Kidney epithelial cell (primary cell): Measurements from ENCODE around the gene CENATAC. TPM values are rescaled to one million over a fixed set of nuclear protein-coding genes. Genes with fewer than 3 reads are reported as not detected.
"Not testable (repeated sequence)": the region's sequence is repeated elsewhere in the genome, so short reads cannot be mapped to it uniquely, and the experiment has no call there.

Experiments used
- DNase-seq: peaks from one replicate; pipeline ENCODE4 v3.0.0-alpha.2; 2010; ENCODE audit warnings: low read depth
- H3K27me3 ChIP-seq: 2 replicates; pipeline ENCODE4 v1.6.0; 2011; ENCODE audit warnings: low read length; ENCODE audit not compliant: control insufficient read depth, insufficient read depth
- H3K36me3 ChIP-seq: 2 replicates; pipeline ENCODE4 v1.5.1; 2011; ENCODE audit warnings: low read length; ENCODE audit not compliant: control insufficient read depth, insufficient read depth
- H3K4me3 ChIP-seq: 2 replicates; pipeline ENCODE4 v1.5.1; 2011; ENCODE audit warnings: low read depth, mild to moderate bottlenecking, control low read depth, low read length
- CTCF ChIP-seq: IDR thresholded peaks from 2 replicates; pipeline ENCODE4 v1.5.1; 2011; ENCODE audit warnings: mild to moderate bottlenecking, moderate library complexity, low read length, control low read depth, inconsistent platforms; ENCODE audit not compliant: insufficient read depth, poor library complexity, severe bottlenecking
- total RNA-seq: library from RNA; depleted of rRNA; stranded (reverse); fragments of >200 nt; gene quantifications from 2 replicates; pipeline ENCODE4 v1.2.3, GENCODE V29; 2015

CENATAC gene
- total RNA-seq, 1 donor from 2014 or later, result 25.4 TPM

DNA sequence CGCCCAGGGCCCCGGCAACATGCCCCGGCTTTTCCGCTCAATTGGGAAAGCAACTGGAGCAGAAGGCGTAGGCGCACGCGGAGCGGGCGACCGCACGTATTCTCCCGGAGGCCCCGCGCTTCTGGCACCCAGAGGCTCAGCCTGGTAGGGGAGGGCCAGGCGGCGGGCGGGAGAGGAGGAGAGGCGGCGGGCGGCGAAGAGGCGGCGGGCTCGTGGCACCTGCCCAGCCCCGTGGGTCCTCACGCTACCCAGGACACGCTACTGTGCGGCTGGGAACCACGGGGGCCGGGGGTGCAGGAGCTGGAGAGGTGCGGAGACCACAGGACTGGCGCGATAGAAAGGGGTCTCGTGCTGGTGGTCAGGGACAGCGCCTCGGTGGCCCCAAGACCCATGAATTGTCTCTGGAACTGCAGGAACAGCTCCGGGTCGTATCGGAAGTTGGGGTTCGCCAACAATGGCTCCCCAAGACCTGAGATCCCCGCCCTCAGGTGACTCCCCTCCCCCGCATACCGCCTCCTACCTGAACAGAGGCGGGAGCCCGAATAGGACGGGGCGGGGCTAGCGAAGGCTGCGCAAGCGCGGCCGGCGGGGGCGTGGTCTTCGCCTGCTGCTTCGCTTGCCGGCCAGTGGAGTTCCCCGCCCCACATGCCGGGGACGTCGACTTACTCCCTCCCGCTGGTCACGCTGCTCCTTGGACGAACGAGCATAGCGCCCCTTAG lies 32.5 kb downstream of the CENATAC start, which contains the start of gene SLC37A4:
SLC37A4 (minus strand) TSS at position 549 of the 719 bp plus-strand sequence.
- TF ChIP-seq CTCF, result peak; percentile 94
- peak; percentile 97 for DNase-seq

DNA sequence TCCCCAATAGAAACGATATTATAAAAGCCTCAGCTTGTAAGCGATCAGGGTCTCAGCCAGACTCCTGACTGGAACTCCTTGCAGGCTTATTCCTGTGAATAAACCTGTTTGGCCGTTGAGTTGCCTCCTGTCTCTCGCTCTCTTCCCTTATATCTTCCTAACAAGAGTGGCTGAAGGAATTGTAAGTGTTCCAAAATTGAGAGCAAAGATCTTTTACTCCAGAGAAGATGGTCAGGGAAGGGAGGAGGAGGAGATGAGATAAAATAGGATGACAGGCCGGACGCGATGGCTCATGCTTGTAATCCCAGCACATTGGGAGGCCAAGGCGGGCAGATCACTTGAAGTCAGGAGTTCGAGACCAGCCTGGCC lies 34.0 kb downstream of the CENATAC start:
- peaks cover 2% of the 10 kb centered on the region for H3K36me3 ChIP-seq
- no peak for DNase-seq
- no peaks in the 10 kb centered on the region for H3K27me3 ChIP-seq
- no peak for TF ChIP-seq CTCF
- no peak overlapping the region for H3K4me3 ChIP-seq

More for the DNA sequence above, 32.5 kb downstream of the CENATAC start, which contains the start of gene SLC37A4:
- Histone ChIP-seq H3K36me3 (peaks cover 2% of the 10 kb centered on the region), H3K27me3 (no peaks in the 10 kb centered on the region), H3K4me3 (peak within 1 kb of the TSS; percentile 85)

GRCh38 chr11:119033421-119033820 lies 35.5 kb downstream of the CENATAC start:
- not testable (repeated sequence) for DNase-seq, H3K36me3 ChIP-seq, H3K27me3 ChIP-seq, H3K4me3 ChIP-seq

DNA sequence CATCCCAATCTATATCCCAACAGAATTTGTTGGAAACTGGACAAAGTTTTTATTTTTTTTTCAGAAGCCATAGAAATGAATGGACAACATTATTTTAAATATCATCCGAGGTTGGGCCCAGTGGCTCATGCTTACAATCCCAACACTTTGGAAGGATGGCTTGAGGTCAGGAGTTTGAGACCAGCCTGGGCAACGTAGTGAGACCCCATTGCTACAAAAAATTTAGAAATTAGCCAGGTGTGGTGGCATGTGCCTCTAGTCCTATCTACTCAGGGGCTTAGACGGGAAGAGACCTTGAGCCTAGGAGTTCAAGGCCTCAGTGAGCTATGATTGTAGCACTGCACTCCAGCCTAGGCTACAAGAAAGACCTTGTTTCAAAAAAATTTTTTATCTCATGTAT lies 36.9 kb downstream of the CENATAC start:
- Histone ChIP-seq H3K27me3 (no peaks in the 10 kb centered on the region), H3K36me3 (no peaks in the 10 kb centered on the region), H3K4me3 (no peak overlapping the region)
- no peak for TF ChIP-seq CTCF
- no peak for DNase-seq

DNA sequence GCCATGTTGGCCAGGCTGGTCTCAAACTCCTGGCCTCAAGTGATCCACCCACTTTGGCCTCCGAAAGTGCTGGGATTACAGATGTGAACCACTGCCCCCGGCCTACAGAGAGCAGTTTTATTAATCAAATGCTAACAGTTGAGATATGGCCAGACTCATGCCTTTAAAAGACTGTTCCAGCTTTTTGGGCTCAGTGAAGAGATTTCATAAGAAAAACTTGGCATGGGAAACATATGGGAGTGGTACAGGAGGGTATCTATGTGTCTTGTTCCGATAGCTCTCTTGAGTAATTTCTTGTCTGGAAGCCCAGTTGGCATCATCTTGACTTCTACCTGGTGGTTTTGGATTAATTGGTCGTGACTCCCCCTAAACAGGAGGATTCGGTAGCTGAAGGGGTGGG lies 40.9 kb downstream of the CENATAC start:
- no peak overlapping the region for H3K4me3 ChIP-seq
- no peaks in the 10 kb centered on the region for H3K27me3 ChIP-seq
- no peak for TF ChIP-seq CTCF
- no peaks in the 10 kb centered on the region for H3K36me3 ChIP-seq
- no peak for DNase-seq

GRCh38 chr11:119039471-119039870 lies 41.5 kb downstream of the CENATAC start:
- not testable (repeated sequence) for H3K27me3 ChIP-seq, DNase-seq, H3K36me3 ChIP-seq, H3K4me3 ChIP-seq
